ENCODE results near the gene VPS26C.

The VPS26C gene

GRCh38 chr21:37176716-37177115 is 90.4 kb downstream of the VPS26C start:
- no peak overlapping the region for H3K4me3 ChIP-seq (ENCODE audit: control insufficient read depth in 1 of 7, extremely low read depth in 1 of 7, insufficient read depth in 4 of 7, low read depth in 2 of 7, low read length in 6 of 7)
- no peaks in the 10 kb centered on the region for H3K9me3 ChIP-seq (ENCODE audit: control extremely low read depth in 1 of 5, control insufficient read depth in 4 of 5, insufficient read depth in 2 of 5, low read depth in 1 of 5, low read length in 4 of 5)
- WGBS (ENCODE audit: insufficient coverage) = 93% methylated on average over 5 of the region's 5 CpGs
- no peak for DNase-seq
- H3K4me1 ChIP-seq (ENCODE audit: control extremely low read depth in 1 of 4, control insufficient read depth in 4 of 4, insufficient read depth in 4 of 4, low read length in 3 of 4) = no peaks in the 10 kb centered on the region
- CTCF ChIA-PET = interaction anchor here (1.0 to 1.7 kb wide), 2 partner anchors 10 kb away, joined by 5 to 6 read pairs; no protein-coding TSS in a partner anchor
- H3K36me3 ChIP-seq (ENCODE audit: control insufficient read depth in 4 of 4, insufficient read depth in 4 of 4, low read length in 3 of 4) = peaks cover 19 to 74% (median 52%) of the 10 kb centered on the region in 4 experiments
- H3K27ac ChIP-seq (ENCODE audit: insufficient read depth in 1 of 2, low read depth in 1 of 2, low read length in 2 of 2, poor library complexity in 1 of 2, severe bottlenecking in 2 of 2) = no peak overlapping the region
- POLR2A ChIA-PET = no interaction called here
- H3K27me3 ChIP-seq (replicated peaks in 2 of 5; ENCODE audit: control insufficient read depth in 4 of 5, insufficient read depth in 5 of 5, low read length in 4 of 5) = no peaks in the 10 kb centered on the region

All from common myeloid progenitor, CD34-positive (primary cell).